Caco-2 (cell line): ENCODE data around the gene MUC5AC. TPM values are rescaled to one million over a fixed set of nuclear protein-coding genes. Genes with fewer than 3 reads are reported as not detected.
A peak's percentile ranks its signal among the peaks of the same experiment; 100 is the strongest.

Experiments used
- BruUV-seq: library from RNA; stranded (reverse); fragments of 400-500 nt; replicated peaks from 2 replicates; lab custom pipeline; 2021; lab: Mats Ljungman, UMichigan
- CTCF ChIA-PET: fragments of 300-600 bp; sonication (Branson Sonifier 250); formaldehyde crosslinking; loops from one replicate; lab custom pipeline; 2022; ENCODE audit warnings: antibody characterized with exemption; lab: Charles Lee
- POLR2A ChIA-PET: fragments of 300-600 bp; sonication (Branson Sonifier 250); formaldehyde crosslinking; loops from one replicate; lab custom pipeline; 2022; ENCODE audit warnings: antibody characterized with exemption; lab: Charles Lee
- DNase-seq, 2 experiments: peaks; one replicate each; pipeline versions ENCODE4 v3.0.0 to v3.0.0-alpha.2; 2020 to 2022
- H3K27me3 ChIP-seq: replicated peaks from 2 replicates; pipeline ENCODE4 v1.6.0; 2011; ENCODE audit warnings: low read length; ENCODE audit not compliant: control insufficient read depth, insufficient read depth
- H3K36me3 ChIP-seq: 2 replicates; pipeline ENCODE4 v1.5.1; 2011; ENCODE audit warnings: low read length; ENCODE audit not compliant: control insufficient read depth, insufficient read depth
- H3K4me1 ChIP-seq: fragments of 250-450 bp; sonication (Bioruptor Pico); 2 replicates; pipeline ENCODE4 v1.5.1; 2020; ENCODE audit warnings: mild to moderate bottlenecking
- H3K4me3 ChIP-seq: 2 replicates; pipeline ENCODE4 v1.5.1; 2011; ENCODE audit warnings: low read depth, mild to moderate bottlenecking, control low read depth, low read length
- H3K9me3 ChIP-seq: fragments of 250-450 bp; sonication (Bioruptor Pico); 2 replicates; pipeline ENCODE4 v1.5.1; 2020; ENCODE audit warnings: mild to moderate bottlenecking, moderate library complexity
- H3K27ac Mint-ChIP-seq: one replicate; pipeline ENCODE4 v1.8.0; 2022; ENCODE audit warnings: mixed read lengths; ENCODE audit not compliant: unreplicated experiment
- H3K27me3 Mint-ChIP-seq: one replicate; pipeline ENCODE4 v1.8.0; 2022; ENCODE audit warnings: mixed read lengths; ENCODE audit not compliant: insufficient read depth, unreplicated experiment
- H3K36me3 Mint-ChIP-seq: one replicate; pipeline ENCODE4 v1.8.0; 2022; ENCODE audit warnings: mild to moderate bottlenecking, mixed read lengths; ENCODE audit not compliant: insufficient read depth, unreplicated experiment
- H3K4me1 Mint-ChIP-seq: one replicate; pipeline ENCODE4 v1.8.0; 2022; ENCODE audit warnings: low read depth, mixed read lengths; ENCODE audit not compliant: unreplicated experiment
- H3K4me3 Mint-ChIP-seq: one replicate; pipeline ENCODE4 v1.8.0; 2022; ENCODE audit warnings: mild to moderate bottlenecking, moderate library complexity, mixed read lengths; ENCODE audit not compliant: unreplicated experiment
- H3K9me3 Mint-ChIP-seq: one replicate; pipeline ENCODE4 v1.8.0; 2022; ENCODE audit warnings: mixed read lengths; ENCODE audit not compliant: unreplicated experiment
- CTCF ChIP-seq, 2 experiments: fragments of 200-600 bp in 1 of 2; IDR thresholded peaks; 1 replicate in 1 of 2; 2 replicates in 1 of 2; pipeline versions ENCODE4 v1.5.1 to v1.8.0; 2011 to 2022; ENCODE audit warnings: antibody characterized with exemption in 1 of 2, control low read depth in 1 of 2, inconsistent platforms in 1 of 2, low read depth in 1 of 2, low read length in 1 of 2, mild to moderate bottlenecking in 1 of 2, moderate library complexity in 1 of 2; ENCODE audit not compliant: insufficient read depth in 1 of 2, severe bottlenecking in 1 of 2, unreplicated experiment in 1 of 2
- intact Hi-C: fragments of 100-400 bp; cut with micrococcal nuclease; formaldehyde crosslinking; loops from one replicate; pipeline ENCODE4 v1.10.0; 2022; ENCODE audit not compliant: unreplicated experiment
- total RNA-seq: library from RNA; stranded (reverse); gene quantifications from 2 replicates; pipeline ENCODE4 v1.2.3, GENCODE V29; 2022

The MUC5AC gene
- total RNA-seq, 1 experiment from 2014 or later = 0.25 TPM

DNA sequence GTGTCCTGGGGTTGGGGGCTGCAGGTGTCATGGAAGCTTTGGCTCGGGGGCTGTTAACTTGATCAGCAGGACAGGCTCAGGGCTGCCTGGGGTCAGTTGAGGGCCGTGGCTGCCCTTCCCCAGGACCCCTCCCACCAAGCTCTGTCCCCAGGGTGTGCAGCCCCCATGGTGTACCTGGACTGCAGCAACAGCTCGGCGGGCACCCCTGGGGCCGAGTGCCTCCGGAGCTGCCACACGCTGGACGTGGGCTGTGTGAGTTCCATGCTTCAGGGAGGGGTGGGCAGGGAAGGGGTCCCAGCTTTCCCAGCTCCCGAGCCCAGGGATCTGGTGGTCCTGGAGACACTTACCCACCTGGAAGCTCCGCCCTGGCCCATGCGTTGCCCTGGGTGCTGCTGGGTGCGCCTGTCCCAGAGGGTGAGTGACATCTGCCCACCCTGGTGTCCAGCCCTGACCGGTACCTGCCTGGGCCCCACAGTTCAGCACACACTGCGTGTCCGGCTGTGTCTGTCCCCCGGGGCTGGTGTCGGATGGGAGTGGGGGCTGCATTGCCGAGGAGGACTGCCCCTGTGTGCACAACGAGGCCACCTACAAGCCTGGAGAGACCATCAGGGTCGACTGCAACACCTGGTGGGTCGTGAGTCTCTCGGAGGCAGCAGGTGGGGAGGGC lies 76.4 kb downstream of the MUC5AC start:
- no peak overlapping the region for H3K27ac Mint-ChIP-seq
- intact Hi-C loops = loop anchor here (10.0 kb wide), 1 partner anchor 119 kb away; no protein-coding TSS in a partner anchor
- Histone ChIP-seq H3K9me3 (no peaks in the 10 kb centered on the region), H3K27me3 (no peaks in the 10 kb centered on the region), H3K4me3 (no peak overlapping the region), H3K4me1 (no peaks in the 10 kb centered on the region), H3K36me3 (no peaks in the 10 kb centered on the region)
- TF ChIP-seq CTCF (IDR thresholded peaks at IDR 0.05; ENCODE audit: insufficient read depth in 1 of 2, low read depth in 1 of 2, low read length in 1 of 2, severe bottlenecking in 1 of 2, unreplicated experiment in 1 of 2) = no peak
- no TSS peak for BruUV-seq
- ChIA-PET CTCF (no interaction called here), POLR2A (no interaction called here)
- peaks cover 11% of the 10 kb centered on the region for H3K27me3 Mint-ChIP-seq
- no peaks in the 10 kb centered on the region for H3K4me1 Mint-ChIP-seq
- no peak overlapping the region for H3K4me3 Mint-ChIP-seq
- H3K36me3 Mint-ChIP-seq = no peaks in the 10 kb centered on the region
- H3K9me3 Mint-ChIP-seq = no peaks in the 10 kb centered on the region
- peak in 1 of 2 experiments; percentile 26 for DNase-seq

DNA sequence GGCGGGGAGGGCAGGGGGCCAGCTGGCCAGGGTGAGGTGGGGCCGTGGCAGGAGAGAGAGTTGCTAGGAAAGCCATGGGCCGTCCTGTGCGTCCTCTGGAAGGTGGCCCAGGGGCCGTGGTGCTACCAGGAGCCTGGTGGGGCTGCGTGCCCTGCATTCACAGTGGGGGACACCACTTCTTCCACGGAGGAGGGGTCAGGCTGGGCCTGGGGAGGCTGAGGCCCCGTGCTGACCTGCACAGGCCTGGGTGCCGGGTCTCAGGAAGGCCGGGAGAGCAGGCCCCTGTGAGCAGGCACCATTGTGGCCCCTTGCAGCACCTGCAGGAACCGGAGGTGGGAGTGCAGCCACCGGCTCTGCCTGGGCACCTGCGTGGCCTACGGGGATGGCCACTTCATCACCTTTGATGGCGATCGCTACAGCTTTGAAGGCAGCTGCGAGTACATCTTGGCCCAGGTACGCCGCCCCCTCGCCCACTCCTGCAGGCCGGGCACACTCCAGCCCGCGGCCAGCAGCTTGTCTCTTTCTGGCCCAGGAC lies 77.1 kb downstream of the MUC5AC start:
- Histone ChIP-seq H3K27me3 (no peaks in the 10 kb centered on the region), H3K36me3 (no peaks in the 10 kb centered on the region), H3K4me1 (no peaks in the 10 kb centered on the region), H3K9me3 (no peaks in the 10 kb centered on the region), H3K4me3 (no peak overlapping the region)
- BruUV-seq = no TSS peak
- Mint-ChIP-seq H3K36me3 (no peaks in the 10 kb centered on the region), H3K27me3 (peaks cover 11% of the 10 kb centered on the region), H3K4me3 (no peak overlapping the region), H3K27ac (no peak overlapping the region), H3K4me1 (no peaks in the 10 kb centered on the region), H3K9me3 (no peaks in the 10 kb centered on the region)
- DNase-seq = peak in 1 of 2 experiments; percentile 31
- CTCF ChIA-PET = interaction anchor here (0.7 kb wide), 1 partner anchor 197 kb away, joined by 3 read pairs; no protein-coding TSS in a partner anchor
- intact Hi-C loops = loop anchor here (10.0 kb wide), 1 partner anchor 120 kb away; no protein-coding TSS in a partner anchor
- TF ChIP-seq CTCF (IDR thresholded peaks at IDR 0.05; ENCODE audit: insufficient read depth in 1 of 2, low read depth in 1 of 2, low read length in 1 of 2, severe bottlenecking in 1 of 2, unreplicated experiment in 1 of 2) = no peak
- POLR2A ChIA-PET = no interaction called here

- Histone ChIP-seq H3K4me1 (no peaks in the 10 kb centered on the region), H3K9me3 (no peaks in the 10 kb centered on the region), H3K27me3 (no peaks in the 10 kb centered on the region), H3K4me3 (no peak overlapping the region), H3K36me3 (no peaks in the 10 kb centered on the region)
- Mint-ChIP-seq H3K27me3 (peaks cover 11% of the 10 kb centered on the region), H3K36me3 (no peaks in the 10 kb centered on the region), H3K4me1 (no peaks in the 10 kb centered on the region), H3K4me3 (no peak overlapping the region), H3K9me3 (no peaks in the 10 kb centered on the region), H3K27ac (no peak overlapping the region)
- no peak for DNase-seq
- ChIA-PET CTCF (interaction anchor here (0.7 kb wide), 1 partner anchor 198 kb away, joined by 3 read pairs; no protein-coding TSS in a partner anchor), POLR2A (no interaction called here)
- TF ChIP-seq CTCF (IDR thresholded peaks at IDR 0.05; ENCODE audit: insufficient read depth in 1 of 2, low read depth in 1 of 2, low read length in 1 of 2, severe bottlenecking in 1 of 2, unreplicated experiment in 1 of 2) = no peak
- intact Hi-C loops = loop anchor here (10.0 kb wide), 1 partner anchor 121 kb away; no protein-coding TSS in a partner anchor
- BruUV-seq = no TSS peak
These were observed 77.7 kb downstream of the MUC5AC start for GRCh38 chr11:1235306-1235900.
